GM21528 (cell line): ENCODE measurements around the gene PSME3.

Experiments
- ATAC-seq: cut with Tn5 transposase; IDR thresholded peaks from one replicate; pipeline ENCODE4 v1.9.1; 2021; ENCODE audit warnings: mild to moderate bottlenecking, moderate library complexity; ENCODE audit not compliant: unreplicated experiment, low FRiP score

Gene PSME3

GRCh38 chr17:42814633-42815399, 18.4 kb upstream of the PSME3 start:
- no peak for ATAC-seq

DNA sequence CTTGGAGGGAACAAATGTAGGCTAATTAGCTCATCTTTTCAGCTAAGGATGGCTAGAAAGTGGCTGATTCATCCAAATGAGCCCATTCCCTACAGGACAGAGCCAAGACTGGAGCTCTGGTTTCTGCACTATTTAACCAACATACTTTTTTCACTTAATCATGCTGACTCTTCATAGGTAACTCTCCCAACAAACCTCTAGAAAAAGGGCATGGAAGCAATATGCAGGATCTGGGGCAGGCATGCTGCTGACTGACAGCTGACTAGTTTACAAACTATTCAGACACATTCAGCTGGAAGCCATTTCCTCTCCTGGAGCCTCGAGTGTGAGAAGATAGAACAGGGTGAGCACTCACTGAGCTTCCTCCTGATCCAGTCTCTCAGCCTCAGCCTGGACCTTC, 15.3 kb upstream of the PSME3 start:
- no peak for ATAC-seq

GRCh38 chr17:42818379-42818778, 14.8 kb upstream of the PSME3 start:
- ATAC-seq = no peak

GRCh38 chr17:42819939-42820535, 13.2 kb upstream of the PSME3 start:
- ATAC-seq = no peak

DNA sequence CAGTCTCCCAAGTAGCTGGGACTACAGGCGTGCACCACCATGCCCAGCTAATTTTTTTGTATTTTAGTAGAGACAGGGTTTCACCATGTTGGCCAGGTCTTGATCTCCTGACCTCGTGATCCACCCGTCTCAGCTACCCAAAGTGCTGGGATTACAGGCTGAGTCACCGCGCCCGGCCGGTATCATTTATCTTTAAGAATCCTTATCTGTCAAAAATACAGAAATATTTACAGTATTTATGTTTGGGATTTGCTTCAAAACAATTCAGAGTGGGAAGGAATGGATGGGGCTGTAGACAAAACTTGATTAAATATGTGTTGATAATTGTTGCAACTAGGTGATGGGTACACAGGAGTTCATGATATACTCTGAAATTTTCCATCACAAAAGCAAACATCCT, 12.0 kb upstream of the PSME3 start:
- ATAC-seq = no peak

- ATAC-seq = no peak
Measured at GRCh38 chr17:42827472-42827871, 5.7 kb upstream of the PSME3 start.

DNA sequence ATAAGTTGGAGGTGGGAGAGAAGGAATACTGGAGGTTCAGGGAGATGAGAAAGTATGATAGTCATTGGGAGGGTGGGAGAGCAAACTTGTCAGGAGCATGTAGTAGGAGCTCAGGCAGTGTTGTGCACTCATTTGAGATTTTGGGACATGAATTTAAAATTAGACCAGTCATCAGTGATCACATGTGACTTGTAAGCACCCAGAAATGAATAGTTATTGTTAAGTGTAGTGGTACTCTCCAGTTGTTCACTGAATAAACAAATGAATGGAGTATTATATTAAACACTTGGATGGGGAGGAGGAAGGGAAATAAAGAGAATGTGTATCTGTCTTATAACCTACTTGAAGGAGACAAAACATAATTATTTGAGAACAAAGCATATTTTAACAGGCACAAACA, 2.2 kb upstream of the PSME3 start:
- no peak for ATAC-seq

- no peak for ATAC-seq
Measured at GRCh38 chr17:42832213-42832933, 824 bp upstream of the PSME3 start.

DNA sequence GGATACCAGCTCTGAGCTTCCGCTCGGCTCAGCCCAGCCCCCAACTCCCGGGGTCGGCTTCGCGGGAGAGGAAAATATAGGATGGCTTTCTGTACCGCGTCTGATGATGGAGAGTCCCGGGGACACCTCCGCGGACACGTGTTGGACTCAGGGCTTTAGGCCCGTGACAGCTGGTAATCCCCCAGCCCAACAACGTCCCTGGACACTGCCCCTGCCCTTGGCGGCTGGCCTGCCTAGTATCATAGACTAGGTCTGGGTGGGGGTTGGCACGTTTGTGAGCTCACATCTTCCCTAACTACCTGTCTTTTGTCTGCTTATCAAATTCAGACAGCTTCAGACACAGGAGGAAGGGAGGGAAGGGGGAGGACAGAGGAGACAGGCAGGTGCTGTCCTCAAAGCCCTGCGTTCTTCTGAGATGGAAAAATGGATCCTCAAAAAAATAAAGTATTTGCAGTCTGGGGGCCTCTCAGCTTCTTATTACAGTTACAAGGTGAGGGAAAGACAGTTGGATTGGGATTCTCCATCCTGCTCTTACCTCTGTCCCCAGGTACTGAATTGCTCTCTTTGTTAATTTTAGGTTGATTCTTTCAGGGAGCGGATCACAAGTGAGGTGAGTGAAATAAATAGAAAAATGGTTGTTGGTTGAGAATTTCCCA, 698 bp downstream of the PSME3 start:
- ATAC-seq = no peak

- ATAC-seq = no peak
Measured at GRCh38 chr17:42835732-42836131, 2.5 kb downstream of the PSME3 start.

DNA sequence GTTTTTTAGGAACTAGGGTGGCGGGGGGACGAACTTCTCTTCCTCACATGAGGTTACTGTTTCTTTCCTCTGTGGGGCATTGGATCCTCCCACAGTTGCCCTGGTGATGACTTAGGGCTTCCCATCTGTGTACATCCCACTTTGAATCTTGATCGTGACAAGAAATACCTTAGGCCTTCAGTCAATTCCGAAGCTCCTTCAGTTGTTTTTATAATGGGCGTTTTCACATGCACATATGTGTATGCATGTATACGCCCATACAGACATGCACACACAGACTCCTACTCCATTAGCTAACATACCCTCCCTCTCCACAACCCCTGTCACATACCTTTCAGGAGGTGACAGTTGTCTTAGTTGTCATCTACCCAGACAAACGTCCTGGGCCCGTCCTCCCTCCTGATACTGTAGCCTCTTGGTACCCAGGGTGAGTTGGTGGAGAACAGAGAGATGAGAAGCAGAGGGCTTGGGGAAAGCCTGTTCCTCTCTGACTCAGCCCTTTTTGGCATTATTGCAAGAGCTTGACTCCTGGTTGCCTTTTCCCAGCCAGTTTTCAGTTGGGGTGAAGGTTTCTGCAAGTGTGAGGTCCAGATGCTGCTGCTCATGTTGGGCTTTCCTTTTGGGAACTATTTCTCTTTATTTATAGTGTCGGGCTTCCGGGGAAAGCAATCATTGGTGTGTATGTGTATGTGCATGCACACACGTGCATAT, 8.9 kb downstream of the PSME3 start:
- ATAC-seq = no peak

DNA sequence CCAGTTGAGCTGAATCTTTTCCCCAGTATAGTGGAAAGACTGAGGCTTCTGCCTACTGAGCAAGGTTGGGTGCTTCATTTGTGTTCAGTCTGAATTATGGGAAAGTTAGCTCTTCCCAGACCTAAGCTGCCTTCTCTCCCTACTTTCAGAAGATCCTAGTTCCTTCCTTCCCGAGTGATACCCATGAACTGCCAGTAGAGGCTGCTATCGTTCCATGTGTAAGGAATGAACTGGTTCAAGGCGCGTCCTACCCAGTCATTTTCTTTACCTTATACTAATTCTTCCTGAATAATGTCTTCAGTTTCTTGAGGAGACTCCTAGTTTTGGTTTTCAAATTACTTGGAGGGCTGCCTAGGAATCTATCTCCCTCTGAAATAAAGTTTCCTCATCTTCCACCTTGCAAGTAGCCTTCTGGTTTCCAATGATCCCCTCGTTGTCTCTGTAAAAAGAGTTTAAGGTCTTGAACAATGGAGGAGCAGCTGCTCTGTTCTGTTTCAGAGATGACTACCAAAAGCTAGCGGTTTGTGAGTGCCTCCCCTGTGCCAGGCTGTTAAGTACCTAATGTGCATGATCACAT, 10.2 kb downstream of the PSME3 start:
- no peak for ATAC-seq

GRCh38 chr17:42844271-42844670, 11.1 kb downstream of the PSME3 start, which contains the start of gene AOC2:
TSS of gene AOC2 (plus strand) at chr17:42844580. CDS start at chr17:42844627, 47 bp downstream.
- no peak for ATAC-seq

GRCh38 chr17:42844761-42845555, 11.8 kb downstream of the PSME3 start:
- no peak for ATAC-seq

GRCh38 chr17:42845556-42845917, 12.3 kb downstream of the PSME3 start:
- ATAC-seq = no peak

DNA sequence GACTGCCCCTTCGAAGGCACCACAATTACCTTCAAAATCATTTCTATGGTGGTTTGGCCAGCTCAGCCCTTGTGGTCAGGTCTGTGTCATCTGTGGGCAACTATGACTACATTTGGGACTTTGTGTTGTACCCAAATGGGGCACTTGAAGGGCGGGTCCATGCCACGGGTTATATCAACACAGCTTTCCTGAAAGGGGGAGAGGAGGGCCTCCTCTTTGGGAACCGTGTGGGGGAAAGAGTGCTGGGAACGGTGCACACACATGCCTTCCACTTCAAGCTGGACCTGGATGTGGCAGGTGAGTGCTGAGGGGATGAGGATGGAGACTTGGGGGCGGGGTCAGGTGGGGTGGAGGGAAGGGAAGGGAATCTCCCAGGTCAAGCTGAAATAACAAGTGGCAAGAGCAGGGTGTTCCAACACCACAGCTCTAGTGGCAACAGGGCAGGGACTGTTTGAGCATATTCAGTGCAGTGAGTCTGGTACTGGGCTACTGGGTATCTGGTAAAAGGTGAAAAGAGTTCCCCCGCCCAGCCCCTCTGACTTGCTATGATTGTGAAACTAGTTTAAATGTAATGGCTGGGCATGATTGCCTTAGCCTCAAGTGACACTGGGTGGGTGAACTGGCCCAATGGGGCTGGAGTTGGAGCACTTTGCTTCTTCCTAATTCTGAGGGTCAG, 12.9 kb downstream of the PSME3 start:
- ATAC-seq = no peak

DNA sequence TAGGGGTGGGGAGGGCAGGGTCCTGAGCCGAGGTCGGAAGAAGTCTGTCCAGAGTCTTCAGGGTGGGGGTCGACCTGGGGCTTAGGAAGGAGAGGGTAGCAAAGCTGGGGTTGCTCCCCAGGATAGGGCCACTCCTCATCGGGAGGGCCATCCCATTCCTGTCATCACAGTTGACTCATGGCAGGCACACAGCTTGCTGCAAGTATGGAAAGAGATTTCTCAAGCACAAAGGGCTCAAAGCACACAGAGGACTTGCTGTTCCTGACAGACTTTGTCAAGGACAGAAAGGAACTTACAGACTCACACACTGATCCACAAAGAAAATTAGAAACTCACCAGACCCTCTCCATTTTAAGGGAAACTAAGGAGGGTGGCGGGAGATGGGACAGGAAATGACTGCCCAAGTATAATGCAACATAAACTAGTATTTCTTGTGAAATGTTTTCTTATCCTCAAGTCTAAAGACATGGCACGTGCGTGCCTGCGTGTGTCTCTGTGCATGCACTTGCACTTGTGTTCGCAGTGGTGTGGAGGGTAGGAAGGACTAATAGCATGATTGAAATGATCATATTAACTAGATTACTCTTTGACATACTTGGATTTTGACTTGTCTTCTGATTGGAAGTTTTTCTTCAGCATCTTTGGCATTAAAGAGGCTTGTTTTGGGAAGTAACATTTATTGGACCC, 13.5 kb downstream of the PSME3 start:
- ATAC-seq = no peak

- no peak for ATAC-seq
Measured at GRCh38 chr17:42848093-42848492, 14.9 kb downstream of the PSME3 start.
